Glutamatergic neuron (in vitro differentiated cells): Measurements from ENCODE around the gene TFAP2B. TPM values are rescaled to one million over a fixed set of nuclear protein-coding genes. Genes with fewer than 3 reads are reported as not detected.

ENCODE experiments used
- DNase-seq: peaks from one replicate; pipeline ENCODE4 v3.0.0; 2022
- H3K27ac Mint-ChIP-seq: one replicate; pipeline ENCODE4 v1.8.0; 2020; ENCODE audit warnings: mild to moderate bottlenecking, mixed read lengths, inconsistent platforms; ENCODE audit not compliant: unreplicated experiment
- H3K27me3 Mint-ChIP-seq: one replicate; pipeline ENCODE4 v1.8.0; 2020; ENCODE audit warnings: mild to moderate bottlenecking, moderate library complexity, mixed read lengths, inconsistent platforms; ENCODE audit not compliant: unreplicated experiment
- H3K36me3 Mint-ChIP-seq: one replicate; pipeline ENCODE4 v1.8.0; 2020; ENCODE audit warnings: mild to moderate bottlenecking, mixed read lengths, inconsistent platforms; ENCODE audit not compliant: unreplicated experiment
- H3K4me1 Mint-ChIP-seq: one replicate; pipeline ENCODE4 v1.8.0; 2020; ENCODE audit warnings: mild to moderate bottlenecking, low read depth, mixed read lengths, inconsistent platforms; ENCODE audit not compliant: unreplicated experiment
- H3K4me3 Mint-ChIP-seq: one replicate; pipeline ENCODE4 v1.8.0; 2020; ENCODE audit warnings: mild to moderate bottlenecking, mixed read lengths, inconsistent platforms; ENCODE audit not compliant: unreplicated experiment
- H3K9me3 Mint-ChIP-seq: one replicate; pipeline ENCODE4 v1.8.0; 2020; ENCODE audit warnings: mild to moderate bottlenecking, moderate library complexity, mixed read lengths, inconsistent platforms; ENCODE audit not compliant: unreplicated experiment
- CTCF ChIP-seq: fragments of 200-600 bp; sonication (generic); IDR thresholded peaks from one replicate; pipeline ENCODE4 v1.5.0; 2021; ENCODE audit not compliant: partially characterized antibody, unreplicated experiment
- total RNA-seq: library from RNA; stranded (reverse); fragmentation: NEBNext Ultra II Directional; extraction: Animal tissue kit (Norgen Biotek cat#: 25700); gene quantifications from one replicate; pipeline ENCODE4 v1.2.1, GENCODE V29; 2021; ENCODE audit not compliant: unreplicated experiment

TFAP2B gene
- total RNA-seq, 1 donor from 2014 or later, result not detected

- H3K27me3 Mint-ChIP-seq, result no peaks in the 10 kb centered on the region
- no peak overlapping the region for H3K27ac Mint-ChIP-seq
- H3K36me3 Mint-ChIP-seq, result no peaks in the 10 kb centered on the region
- DNase-seq, result no peak
- no peak for TF ChIP-seq CTCF
- peaks cover 10% of the 10 kb centered on the region for H3K4me1 Mint-ChIP-seq
- H3K4me3 Mint-ChIP-seq, result no peak overlapping the region
- H3K9me3 Mint-ChIP-seq, result no peaks in the 10 kb centered on the region
These were observed 70.8 kb downstream of the TFAP2B start for GRCh38 chr6:50889497-50889896.

- Mint-ChIP-seq H3K4me3 (no peak overlapping the region), H3K36me3 (peaks cover under 1% of the 10 kb centered on the region), H3K9me3 (no peaks in the 10 kb centered on the region), H3K27me3 (no peaks in the 10 kb centered on the region), H3K4me1 (peaks cover 10% of the 10 kb centered on the region), H3K27ac (no peak overlapping the region)
- no peak for DNase-seq
- no peak for TF ChIP-seq CTCF
These were observed 71.3 kb downstream of the TFAP2B start for GRCh38 chr6:50889935-50890334.

GRCh38 chr6:50890579-50890978, 71.9 kb downstream of the TFAP2B start:
- Mint-ChIP-seq H3K27ac (no peak overlapping the region), H3K4me1 (peaks cover 10% of the 10 kb centered on the region), H3K4me3 (no peak overlapping the region), H3K36me3 (peaks cover 5% of the 10 kb centered on the region), H3K27me3 (no peaks in the 10 kb centered on the region), H3K9me3 (no peaks in the 10 kb centered on the region)
- no peak for DNase-seq
- TF ChIP-seq CTCF, result no peak

GRCh38 chr6:50891290-50891689, 72.6 kb downstream of the TFAP2B start:
- H3K36me3 Mint-ChIP-seq, result peaks cover 5% of the 10 kb centered on the region
- no peak for TF ChIP-seq CTCF
- H3K9me3 Mint-ChIP-seq, result no peaks in the 10 kb centered on the region
- DNase-seq, result no peak
- H3K4me3 Mint-ChIP-seq, result no peak overlapping the region
- no peak overlapping the region for H3K27ac Mint-ChIP-seq
- peaks cover 10% of the 10 kb centered on the region for H3K4me1 Mint-ChIP-seq
- H3K27me3 Mint-ChIP-seq, result no peaks in the 10 kb centered on the region

Other genes starting within 250 kb of the TFAP2B start
- gene TFAP2D, start 105.3 kb upstream of the TFAP2B start, total RNA-seq, result not detected